ENCODE measurements around the gene NDUFV2. TPM values are rescaled to one million over a fixed set of nuclear protein-coding genes. Genes with fewer than 3 reads are reported as not detected.

Gene NDUFV2
- total RNA-seq, 1 donor from 2014 or later, result 325 TPM

GRCh38 chr18:9174302-9174701 lies 71.8 kb downstream of the NDUFV2 start:
- DNase-seq (ENCODE audit: low spot score), result no peak
- intact Hi-C loops (cut with DNase I), result no loop called here

- no peak for DNase-seq (ENCODE audit: low spot score)
- intact Hi-C loops (cut with DNase I), result no loop called here
These were observed 72.6 kb downstream of the NDUFV2 start for GRCh38 chr18:9175115-9175514.

DNA sequence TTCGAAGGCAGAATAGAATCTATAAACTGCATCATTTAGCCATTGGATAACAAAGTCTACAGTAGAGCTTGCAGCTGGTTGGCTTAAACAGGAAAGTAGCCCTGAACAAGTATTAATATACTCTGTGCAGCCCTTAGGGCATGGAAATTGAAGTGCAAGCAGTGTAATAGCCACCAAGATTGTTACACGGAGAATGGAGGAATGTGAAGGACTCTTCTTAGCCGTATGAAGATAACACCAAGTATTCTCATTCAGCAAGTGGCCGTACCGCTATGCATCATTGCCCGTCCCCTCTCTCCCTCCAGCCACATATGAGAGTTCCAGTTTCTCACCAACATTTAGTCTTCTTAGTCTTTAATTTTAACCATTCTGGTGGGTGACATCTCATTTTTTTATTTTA lies 74.5 kb downstream of the NDUFV2 start:
- DNase-seq (ENCODE audit: low spot score), result no peak
- intact Hi-C loops (cut with DNase I), result no loop called here

DNA sequence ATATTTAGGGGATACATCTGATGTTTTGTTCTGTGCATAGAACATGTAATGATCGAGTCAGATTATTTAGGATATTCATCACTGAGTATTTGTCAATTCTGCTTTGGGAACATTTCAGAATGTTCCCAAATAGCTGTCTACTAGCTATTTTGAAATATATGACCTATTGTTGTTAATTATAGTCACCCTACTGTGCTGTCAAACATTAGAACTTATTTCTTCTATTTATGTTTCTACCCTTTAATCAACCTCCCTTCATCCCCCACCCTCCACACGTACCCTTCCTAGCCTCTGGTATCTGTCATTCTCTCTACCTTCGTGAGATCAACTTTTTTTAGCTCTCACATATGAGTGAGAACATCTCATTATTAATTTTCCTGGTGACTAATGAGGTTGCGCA lies 75.0 kb downstream of the NDUFV2 start:
- intact Hi-C loops (cut with DNase I), result no loop called here
- DNase-seq (ENCODE audit: low spot score), result no peak

GRCh38 chr18:9178557-9178956 lies 76.1 kb downstream of the NDUFV2 start:
- intact Hi-C loops (cut with DNase I), result no loop called here
- DNase-seq (ENCODE audit: low spot score), result no peak

DNA sequence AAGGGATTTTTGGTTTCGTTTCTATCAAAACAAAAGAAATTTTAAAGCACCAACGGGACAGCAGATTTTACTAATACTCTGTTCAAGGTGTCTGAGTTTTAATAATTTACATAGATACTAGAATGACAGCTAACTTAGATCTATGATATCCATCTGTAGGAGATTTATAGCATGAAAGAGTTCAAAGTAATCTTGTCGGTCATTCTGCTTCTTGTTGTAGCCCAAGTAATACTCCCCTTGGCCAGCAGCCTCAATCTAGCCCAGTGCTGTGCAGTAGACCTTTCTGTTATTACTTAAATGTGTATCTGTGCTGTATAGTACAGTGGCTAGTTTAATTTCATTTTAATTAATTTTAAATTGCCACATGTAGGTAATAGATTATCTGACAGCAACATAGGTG lies 78.8 kb downstream of the NDUFV2 start:
- intact Hi-C loops (cut with DNase I), result no loop called here
- no peak for DNase-seq (ENCODE audit: low spot score)

- no peak for DNase-seq (ENCODE audit: low spot score)
- intact Hi-C loops (cut with DNase I), result no loop called here
These were observed 80.4 kb downstream of the NDUFV2 start for GRCh38 chr18:9182852-9183399.

Other genes starting within 250 kb of the NDUFV2 start
- gene ANKRD12, start 34.1 kb downstream of the NDUFV2 start, total RNA-seq, result 66.6 TPM
- gene TWSG1, start 232.1 kb downstream of the NDUFV2 start, total RNA-seq, result 19.2 TPM

Data from cardiac septum (tissue), 1 donor.